ENCODE results near the gene DMD.

DNA sequence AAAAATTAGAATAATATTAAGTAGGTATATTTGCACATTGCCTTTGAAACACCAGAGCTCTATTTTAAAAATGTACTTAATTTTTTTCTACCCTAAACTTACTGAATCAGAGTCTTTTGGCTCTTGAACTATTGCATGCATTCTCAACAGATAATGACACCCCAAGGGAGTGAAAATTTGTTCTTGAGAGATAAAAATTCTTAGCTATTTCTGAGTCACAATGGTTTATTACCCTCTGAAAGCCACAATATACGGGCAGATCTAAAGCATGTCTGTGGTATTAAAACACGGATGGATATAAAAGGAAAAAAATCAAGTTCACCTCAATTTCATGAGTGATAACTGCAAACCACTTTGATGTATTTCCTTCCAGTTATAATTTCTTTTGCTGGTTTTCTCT lies 1503.2 kb downstream of the DMD start:
- no peak for TF ChIP-seq EZH2 (IDR thresholded peaks at IDR 0.05)
- TF ChIP-seq, protein P1, sequence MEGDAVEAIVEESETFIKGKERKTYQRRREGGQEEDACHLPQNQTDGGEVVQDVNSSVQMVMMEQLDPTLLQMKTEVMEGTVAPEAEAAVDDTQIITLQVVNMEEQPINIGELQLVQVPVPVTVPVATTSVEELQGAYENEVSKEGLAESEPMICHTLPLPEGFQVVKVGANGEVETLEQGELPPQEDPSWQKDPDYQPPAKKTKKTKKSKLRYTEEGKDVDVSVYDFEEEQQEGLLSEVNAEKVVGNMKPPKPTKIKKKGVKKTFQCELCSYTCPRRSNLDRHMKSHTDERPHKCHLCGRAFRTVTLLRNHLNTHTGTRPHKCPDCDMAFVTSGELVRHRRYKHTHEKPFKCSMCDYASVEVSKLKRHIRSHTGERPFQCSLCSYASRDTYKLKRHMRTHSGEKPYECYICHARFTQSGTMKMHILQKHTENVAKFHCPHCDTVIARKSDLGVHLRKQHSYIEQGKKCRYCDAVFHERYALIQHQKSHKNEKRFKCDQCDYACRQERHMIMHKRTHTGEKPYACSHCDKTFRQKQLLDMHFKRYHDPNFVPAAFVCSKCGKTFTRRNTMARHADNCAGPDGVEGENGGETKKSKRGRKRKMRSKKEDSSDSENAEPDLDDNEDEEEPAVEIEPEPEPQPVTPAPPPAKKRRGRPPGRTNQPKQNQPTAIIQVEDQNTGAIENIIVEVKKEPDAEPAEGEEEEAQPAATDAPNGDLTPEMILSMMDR (IDR thresholded peaks at IDR 0.05), result no peak
- no peak for TF ChIP-seq EZH2phosphoT487 (IDR thresholded peaks at IDR 0.05)

Data from neural progenitor cell (in vitro differentiated cells).